HG03196 (cell line): ENCODE data around the gene PPIL6.
"Not testable (repeated sequence)": the region's sequence is repeated elsewhere in the genome, so short reads cannot be mapped to it uniquely, and the experiment has no call there.

ENCODE experiments used
- ATAC-seq: cut with Tn5 transposase; IDR thresholded peaks from one replicate; pipeline ENCODE4 v1.9.1; 2021; ENCODE audit not compliant: unreplicated experiment

PPIL6 gene

GRCh38 chr6:109467696-109468095, 27.3 kb upstream of the PPIL6 start:
- no peak for ATAC-seq

GRCh38 chr6:109466212-109466923, 25.9 kb upstream of the PPIL6 start:
- ATAC-seq: no peak

GRCh38 chr6:109465772-109466171, 25.3 kb upstream of the PPIL6 start:
- ATAC-seq: no peak

DNA sequence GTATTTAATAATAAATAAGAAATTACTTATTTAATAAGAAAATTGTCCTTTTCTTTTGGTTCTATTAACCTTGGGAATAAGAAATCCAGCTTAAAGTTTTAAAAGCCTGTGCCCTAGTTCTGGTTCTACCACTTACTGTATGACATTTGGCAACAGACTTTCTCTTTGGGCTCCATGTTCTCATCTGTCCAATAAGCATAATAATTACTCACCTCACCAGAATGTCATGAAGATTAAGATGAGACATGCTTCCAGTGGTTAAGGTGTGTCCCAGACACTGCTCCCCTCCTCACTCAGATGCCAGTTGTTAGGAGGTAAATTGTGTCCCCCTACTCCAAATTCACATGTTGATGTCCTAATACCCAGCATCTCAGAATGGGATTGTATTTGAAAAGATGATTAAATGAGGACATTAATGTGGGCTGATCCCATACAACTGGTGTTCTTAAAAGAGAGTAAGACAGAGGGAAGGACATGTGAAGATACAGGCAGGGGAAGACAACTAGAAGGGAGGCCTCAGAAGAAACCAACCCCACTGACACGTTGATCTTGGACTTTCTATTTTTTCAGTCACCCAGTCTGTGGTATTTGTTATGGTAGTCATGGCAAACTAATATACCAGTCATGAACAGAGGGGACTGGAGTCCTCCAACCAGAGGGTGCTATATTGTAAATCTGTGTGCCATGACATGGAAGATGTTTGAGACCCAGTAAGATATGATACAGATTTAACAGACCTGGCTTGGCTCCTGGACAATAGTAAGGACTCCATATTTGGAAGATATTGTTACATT, 21.5 kb upstream of the PPIL6 start:
- no peak for ATAC-seq

- not testable (repeated sequence) for ATAC-seq
Measured at GRCh38 chr6:109461205-109461604, 20.8 kb upstream of the PPIL6 start.

DNA sequence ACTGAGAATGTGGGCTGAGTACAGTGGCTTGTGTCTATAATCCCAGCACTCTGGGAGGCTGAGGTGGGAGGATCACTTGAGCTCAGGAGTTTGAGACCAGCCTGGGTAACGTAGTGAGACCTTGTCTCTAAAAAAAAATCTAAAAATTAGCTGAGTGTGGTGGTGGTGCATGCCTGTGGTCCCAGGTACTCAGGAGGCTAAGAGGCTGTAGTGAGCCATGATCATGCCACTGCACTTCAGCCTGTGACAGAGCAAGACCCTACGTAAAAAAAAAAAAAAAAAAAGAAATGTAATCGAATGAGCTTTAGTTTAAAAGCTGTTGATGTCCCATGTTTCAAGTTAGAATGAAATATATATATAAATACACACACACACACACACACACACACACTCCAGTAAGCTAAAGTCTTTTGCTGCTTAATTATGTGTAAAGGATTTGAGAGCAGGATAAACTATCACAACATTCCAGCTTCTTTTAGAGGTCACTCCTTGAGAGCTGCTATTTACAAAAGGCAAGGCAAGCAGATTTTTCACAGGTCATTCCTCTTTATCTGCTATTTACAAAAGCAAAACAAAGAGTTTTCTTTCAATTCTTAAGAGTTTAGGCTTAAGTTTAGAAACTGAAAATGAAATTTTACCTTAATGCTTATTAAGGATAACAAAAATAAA, 19.9 kb upstream of the PPIL6 start:
- ATAC-seq: no peak

GRCh38 chr6:109458774-109459531, 18.5 kb upstream of the PPIL6 start:
- no peak for ATAC-seq

GRCh38 chr6:109457562-109457996, 17.2 kb upstream of the PPIL6 start:
- ATAC-seq: no peak

DNA sequence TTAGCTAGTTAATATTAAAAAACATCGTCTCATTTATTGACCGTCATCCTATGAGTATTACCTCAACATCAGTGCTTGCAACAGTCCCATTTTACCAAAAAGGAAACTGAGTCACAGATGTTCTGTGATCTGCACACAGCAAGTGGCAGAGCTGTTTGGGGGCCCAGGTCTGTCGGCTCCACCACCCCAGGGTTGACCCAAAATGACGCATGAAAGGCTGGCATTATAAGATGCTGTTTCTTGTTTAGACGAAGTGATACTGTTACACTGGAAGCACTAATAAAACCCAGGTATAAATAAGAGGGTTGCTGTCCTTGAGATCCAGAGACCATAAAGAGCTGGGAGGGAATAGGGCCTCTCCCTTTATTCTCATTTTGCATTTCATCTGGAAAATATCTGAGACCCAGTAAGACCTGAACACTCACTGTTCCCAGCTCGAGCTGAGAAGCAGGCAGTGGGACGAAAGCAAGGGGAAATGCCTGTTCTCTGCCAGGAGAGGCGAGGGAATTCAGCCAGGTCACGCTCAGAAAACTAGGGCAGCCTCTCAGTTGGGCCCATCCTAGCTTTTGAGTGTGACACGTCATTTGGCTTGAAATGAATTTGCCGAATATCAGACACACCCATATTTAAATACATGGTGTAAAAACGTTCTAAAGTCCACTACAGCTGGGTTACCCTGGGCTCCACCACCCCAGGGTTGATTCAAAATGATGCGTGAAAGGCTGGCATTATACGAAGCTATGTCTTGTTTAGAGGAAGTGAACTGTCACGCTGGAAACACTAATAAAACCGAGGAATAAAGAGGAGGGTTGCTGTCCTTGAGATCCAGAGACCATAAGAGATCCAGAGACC, 16.5 kb upstream of the PPIL6 start:
- ATAC-seq: no peak

DNA sequence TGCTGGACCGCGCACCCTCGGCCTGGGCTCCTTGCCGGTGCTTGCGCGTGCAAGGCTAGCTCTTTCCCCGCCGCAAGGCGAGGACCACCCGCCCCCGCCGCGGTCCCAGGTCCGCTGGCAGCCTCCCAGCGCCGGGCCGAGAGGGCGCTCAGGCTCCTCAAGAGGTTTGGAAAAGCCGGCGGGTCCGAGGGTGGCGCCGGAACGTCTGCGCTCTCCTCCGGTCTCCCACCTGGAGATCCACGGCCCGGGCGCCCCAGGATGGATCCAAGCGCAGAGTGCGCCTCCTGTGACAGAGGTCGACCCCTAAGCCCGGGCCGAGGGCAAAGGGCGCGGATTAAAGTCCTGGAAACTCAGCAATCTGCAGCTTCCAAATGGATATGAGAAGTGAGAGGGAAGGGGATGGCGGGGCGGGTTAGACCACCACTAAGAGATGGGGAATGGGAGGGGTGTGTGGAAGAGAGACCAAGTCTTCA, 15.7 kb upstream of the PPIL6 start:
- ATAC-seq: peak; percentile 4

- peak; percentile 47 for ATAC-seq
Measured at GRCh38 chr6:109455437-109456110, 15.1 kb upstream of the PPIL6 start, which contains the start of gene MICAL1. Gene MICAL1, minus strand, starts transcription at chr6:109455772. Its CDS starts 1,576 bp downstream, at chr6:109454196.

GRCh38 chr6:109454496-109455436, 14.3 kb upstream of the PPIL6 start:
- peak; percentile 24 for ATAC-seq

DNA sequence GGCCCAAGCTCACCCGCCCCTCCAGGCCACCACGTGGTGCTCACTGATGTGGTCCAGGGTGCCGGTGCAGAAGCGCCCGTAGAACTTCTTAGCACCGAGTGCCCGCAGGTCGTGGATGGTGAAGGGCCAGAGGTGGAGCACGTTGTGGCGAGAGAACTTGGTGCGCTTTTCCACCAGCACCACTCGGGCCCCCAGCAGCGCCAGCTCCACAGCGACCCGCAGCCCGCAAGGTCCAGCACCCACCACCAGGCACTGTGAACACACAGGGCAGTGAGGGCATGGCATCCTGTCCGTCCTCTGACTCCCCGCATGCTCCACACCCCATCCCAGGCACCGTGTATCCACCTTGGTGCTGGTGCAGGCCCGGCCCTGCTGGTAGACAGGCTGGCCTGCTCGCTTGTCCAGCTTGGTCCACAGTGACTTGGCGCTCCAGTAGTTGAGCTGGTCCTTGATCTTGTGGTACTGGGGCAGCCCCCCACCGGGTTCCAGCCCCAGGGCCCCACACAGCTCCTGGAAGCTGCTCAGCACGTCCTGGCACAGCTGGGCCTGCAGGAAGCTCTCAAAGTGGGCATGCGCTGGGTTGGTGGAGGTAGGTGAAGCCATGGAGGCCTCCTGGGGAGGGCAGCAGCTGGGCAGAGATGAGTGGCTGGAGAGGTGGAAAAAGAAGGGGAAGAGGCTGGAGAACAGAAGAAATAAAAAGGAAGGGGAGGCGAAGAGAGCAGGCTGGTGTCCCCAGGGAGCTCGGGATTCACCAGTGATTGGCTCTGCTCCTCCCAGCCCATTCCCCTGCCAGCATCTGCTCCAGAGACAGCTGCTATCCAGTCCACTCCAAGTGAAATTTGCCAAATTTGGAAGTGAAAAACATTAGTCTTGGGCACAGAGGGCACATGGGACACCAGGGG, 13.4 kb upstream of the PPIL6 start:
- ATAC-seq: no peak

DNA sequence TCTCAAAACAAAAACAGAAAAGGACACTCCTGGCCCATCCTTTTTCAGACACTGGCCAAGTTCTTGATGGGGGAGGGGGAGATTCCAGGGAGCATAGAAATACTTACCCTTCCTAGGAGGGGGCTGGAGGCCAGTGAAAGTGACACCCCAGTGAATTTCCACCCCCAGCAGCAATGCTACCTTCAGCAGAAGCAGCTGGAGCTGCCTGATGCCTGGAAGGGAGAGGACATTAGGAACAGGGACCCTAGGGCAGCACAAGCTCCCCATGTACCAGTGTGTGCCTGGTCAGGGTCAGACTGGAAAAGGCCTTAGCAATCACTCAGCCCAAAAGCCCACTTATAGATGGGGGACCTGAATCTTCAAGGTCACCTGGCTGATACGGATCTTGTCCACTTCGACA, 12.7 kb upstream of the PPIL6 start:
- ATAC-seq: no peak

- ATAC-seq: no peak
Measured at GRCh38 chr6:109452181-109452580, 11.8 kb upstream of the PPIL6 start.

GRCh38 chr6:109451376-109451775, 10.9 kb upstream of the PPIL6 start:
- no peak for ATAC-seq

DNA sequence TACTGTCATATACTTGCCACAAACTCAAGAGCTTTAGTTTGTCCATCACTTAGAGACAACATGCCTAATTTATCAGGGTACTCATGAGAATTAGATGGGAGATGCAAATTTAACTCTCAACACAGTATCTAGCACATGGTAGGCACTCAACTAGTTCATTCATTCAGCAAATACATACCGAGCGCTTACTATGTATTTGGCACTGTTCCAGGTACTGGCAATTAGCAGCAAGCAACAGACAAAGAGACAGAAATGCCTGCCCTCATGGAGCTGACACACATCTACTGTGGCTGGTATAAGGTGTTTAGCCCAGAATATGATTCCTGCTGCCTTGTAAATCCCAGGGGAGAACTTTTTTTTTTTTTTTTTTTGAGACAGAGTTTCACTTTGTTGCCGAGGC, 10.4 kb upstream of the PPIL6 start:
- no peak for ATAC-seq
